Stimulated activated CD8-positive, alpha-beta memory T cell treated with anti-CD3 and anti-CD28 coated beads, Interleukin-12 subunit alpha, Interleukin-12 subunit beta, amount 100 ng/mL, for 1 hour (primary cell): Measurements from ENCODE around the gene PASK.

Experiments used
- DNase-seq: peaks from one replicate; pipeline ENCODE4 v3.0.0-alpha.2; 2020; ENCODE audit warnings: low read depth

Gene PASK

DNA sequence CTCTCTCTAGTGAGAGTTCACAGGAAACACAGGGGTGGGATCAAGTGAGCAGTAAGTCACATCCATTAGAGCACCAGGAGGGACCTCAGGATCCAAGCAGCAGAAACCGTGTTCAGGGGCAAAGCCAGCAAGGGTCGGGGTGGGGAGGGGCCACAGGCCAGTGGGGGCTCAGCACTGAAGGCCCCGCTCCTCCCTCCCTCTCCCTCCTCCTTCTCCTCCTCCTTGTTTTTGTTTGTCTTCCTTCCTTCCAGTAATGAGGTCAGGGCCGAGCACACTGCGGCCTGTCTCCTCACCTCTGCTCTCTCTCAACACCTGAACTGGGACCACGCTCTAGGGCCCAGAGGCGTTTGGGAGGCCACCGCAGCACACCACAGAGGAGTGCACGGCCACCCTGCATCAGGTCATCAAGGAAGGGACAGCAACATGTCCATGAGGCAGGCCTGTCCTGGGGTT lies 68.1 kb downstream of the PASK start:
- DNase-seq, result no peak

DNA sequence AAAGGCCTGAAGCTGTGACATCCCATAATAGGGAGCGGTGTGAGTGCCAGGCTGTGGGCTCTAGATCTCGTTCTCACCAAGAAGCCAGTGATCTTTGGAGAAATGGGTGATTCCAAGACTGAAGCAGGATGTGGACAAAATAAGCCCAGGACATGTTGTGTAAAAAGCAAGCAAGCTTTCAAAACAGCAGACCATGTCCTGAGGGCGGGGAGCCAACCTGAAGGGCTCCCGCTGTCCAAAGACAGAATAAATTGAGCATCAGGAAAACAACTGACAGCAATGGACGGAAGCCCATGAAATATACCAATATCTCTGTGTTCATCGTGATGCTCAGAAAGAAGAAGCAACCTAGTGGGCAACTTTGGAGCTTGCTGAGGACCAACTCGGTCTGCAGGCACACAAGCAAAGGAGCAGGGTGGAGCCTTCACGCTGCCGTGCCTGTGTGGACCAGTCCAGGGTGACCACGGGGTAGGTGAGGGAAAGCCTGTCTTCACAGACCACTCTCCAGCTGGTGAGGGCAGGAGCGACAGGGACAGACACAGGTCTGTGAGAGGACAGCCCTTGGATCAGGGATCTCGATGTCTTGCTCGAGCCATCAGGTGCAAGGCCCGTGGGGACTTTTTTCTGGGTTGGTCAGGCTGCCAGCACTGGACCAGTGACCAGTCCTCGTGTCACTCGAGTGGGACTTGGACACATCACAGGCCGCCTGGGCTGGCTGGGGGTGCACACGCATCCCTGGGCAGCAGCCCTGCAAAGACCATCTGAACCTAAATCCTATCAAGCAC lies 68.7 kb downstream of the PASK start:
- DNase-seq, result no peak

DNA sequence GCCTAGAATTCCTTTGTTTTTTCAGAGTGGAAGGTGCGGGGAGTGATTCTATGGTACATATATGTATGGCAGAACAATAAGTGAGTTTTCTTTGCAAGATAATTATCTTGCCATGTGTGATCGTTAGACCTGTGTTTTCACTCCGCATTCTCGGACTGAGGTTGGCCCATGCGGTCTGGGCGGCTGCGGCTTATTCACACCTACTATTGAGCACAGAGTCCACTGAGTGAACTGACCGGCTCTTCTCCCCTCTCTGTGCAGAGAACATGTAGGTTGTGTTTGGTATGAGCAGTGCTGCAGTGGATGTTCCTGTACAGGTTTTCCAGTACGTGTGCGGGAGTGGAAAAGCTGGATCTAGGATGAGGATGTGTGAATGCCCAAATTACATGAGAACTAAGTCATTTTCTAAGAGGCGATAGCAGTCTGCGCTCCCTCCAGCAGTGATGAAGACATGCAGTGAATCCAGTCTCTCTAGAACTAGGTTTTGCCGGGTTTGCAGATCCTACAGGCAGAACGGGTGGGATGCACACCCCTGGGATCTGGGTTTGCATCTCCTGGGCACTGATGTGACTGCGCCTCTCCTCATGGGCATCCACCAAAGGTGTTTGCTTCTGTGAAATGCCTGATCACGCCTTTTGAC lies 74.3 kb downstream of the PASK start:
- no peak for DNase-seq

DNA sequence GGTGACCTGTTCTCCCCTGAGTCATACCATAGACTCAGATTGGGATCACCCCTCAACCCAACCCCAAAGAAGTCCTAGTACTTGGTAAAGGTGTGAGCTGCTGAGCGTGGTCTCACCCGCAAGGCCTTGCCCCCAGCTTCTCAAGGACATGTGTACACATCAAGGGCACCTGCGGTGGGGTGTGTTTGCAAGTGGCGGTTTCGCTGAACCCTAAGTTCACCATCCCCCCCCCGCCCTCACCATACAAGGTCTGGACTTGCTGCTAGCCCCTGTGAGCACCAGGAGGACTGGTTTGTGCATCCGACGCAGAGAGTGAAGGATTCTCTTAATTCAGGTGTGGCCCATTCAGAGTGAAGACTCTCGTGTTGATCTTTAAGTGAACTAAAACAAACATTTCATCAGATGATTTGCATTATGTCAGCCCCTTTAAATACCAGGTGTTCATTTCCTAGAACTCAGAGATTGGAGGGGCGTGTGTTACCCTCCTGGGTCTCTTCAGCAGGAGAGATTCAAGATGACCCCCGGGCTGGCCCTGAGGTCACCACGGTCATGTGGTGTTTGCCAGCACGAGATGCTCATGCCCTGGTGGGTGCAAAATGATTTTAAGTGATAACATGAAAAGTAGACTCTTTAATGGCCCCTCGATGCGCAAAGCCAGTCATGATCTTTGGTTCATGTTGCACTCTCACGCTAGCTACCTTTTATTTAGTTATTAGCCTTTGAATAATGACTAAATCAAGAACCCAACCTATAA lies 75.0 kb downstream of the PASK start:
- no peak for DNase-seq

DNA sequence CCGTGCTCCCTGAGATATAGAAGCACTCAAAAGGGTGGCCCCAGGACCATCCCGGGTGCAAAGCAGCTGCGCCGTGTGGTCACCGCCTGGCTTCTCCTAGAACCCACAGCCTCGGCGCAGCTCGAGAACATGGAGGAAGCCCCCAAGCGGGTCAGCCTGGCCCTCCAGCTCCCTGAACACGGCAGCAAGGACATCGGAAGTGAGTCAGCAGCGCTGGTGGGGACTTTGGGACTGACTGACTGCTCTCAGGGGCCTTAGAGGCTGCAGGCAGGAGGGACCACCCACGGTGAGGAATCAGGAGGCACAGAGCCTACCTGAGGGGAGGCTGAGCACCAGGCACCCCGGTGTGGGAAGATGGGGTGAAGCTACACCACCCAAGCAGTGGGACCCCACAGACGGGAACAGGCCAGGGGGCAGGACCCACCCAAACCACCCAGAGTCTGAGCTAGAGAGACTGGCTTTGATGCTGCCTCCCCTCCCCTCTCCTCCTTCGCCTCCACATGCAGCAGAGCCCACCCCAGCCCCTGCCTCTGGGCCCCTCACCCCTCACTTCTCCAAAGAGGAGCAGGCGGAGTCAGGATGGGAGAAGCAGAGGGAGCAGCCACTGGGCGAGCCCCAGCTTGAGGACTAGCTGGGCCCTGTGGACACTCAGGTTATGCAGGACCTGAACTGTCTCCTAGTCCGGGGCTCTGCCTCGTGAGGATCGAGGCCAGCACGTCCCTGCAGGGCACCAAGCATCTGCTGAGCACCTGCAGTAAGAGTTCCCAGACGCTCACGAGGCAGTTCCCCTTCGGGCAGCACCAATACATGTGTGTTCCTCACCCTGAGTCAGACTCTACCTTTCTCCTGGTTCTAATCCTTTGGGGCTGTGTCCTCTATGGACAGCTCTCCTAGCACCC lies 75.9 kb downstream of the PASK start:
- DNase-seq, result no peak

DNA sequence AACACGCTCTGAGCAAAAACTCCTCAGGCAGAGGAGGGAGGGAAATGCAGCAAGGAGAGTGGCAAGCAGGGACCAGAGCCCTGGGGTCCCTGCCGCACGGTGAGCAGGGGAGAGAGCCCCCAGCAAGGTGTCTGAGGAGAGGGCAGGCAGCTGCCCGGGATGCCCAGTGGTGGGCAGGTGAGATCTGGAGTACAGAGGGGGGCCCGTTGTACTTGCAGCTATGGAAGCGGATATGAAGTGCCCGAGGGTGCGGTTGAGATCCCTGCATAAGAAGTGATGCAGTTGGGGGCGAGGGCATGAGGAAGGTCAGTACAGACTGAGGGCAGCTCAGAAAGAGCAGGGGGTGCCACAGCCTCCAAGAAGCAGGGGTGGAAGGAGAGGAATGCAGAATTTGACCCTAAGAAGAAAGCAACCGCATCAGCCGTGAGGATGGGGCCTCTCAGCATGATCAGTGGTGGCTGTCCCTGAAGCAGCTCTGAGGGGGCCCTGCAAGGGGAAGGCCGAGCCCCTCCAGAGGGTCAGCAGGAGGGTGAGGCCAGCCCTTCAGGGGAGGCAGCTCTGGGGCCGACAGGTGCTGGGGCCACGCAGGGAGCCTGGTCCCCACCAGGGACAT lies 76.6 kb downstream of the PASK start:
- no peak for DNase-seq

DNA sequence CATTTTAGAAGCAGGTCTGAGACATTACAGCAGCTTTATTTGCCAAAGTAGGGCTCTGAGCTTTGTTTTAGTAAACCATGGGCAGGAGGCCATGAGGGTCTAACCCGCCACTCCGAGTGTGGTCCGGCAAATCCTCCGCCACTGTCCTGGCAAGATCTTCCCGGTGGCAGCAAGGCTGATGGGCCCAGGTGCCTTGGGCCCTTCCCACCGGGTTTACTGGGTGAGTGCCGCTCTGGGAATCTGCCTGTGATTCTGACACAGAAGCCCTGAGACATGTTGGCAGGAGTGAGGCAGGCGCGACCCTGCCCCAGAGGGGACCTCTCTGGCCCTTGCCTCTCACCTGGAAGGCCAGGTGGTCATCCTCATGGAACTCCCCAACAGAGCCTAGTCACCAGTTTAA lies 77.1 kb downstream of the PASK start:
- DNase-seq, result no peak

DNA sequence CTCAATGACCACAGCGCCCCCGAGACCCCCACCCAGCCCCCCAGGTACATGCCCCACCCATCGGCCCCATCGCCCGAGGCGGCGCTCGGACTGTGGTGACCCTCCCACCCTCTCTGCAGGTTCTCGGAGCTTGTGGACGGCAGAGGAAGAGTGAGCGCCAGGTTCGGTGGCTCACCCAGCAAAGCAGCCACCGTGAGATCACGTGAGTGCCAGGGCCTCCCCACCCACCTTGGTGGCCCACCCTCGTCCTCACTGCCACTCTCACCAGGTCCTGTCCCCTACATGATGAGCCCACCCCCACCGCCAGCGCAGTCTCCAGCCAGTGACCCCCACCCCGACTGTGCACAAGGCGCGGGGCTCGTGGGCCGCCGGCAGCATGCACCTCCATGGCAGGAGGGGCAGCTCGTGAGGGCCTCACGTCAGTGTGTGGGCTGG lies 77.6 kb downstream of the PASK start:
- no peak for DNase-seq

DNA sequence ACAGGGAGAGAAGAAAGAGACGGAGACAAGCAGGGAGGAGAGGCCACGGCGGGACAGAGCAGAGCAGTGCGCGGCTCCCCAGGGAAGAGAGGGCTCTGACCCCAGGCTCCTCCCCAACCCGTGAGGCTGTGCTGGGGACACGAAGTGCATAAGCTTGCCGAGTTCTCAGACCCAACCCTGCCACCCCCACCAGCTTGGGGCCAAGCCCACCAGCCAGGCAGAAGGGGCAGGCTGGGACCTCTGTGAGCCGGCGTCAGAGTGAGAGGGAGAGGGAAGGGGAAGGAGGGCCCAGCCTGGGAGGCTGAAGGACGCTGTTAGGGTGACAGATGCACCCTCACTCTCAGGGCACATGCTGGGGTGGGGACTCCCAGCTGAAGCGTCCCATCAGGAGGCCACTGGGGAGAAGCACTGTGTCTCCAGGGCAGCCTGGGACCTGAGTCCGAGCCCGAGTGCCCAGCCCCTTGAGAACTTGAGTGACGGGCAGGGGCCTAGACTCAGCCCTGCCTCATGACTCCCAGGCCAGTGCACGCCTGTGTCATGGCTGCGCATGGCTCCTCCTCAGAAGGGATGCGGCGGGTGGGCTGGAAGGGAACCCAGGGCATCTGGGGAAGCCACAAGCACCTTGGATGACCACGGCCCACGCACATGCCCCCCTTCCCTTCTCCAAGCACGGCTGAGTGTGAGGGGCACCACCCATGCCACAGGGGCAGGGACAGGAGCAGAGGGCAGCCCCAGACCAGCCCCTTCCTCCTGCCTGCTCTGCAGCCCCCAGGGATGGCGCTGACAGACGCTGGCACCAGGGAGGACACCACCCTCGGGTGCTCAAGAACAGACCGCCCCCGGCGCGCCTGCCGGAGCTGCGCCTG lies 78.2 kb downstream of the PASK start:
- no peak for DNase-seq

DNA sequence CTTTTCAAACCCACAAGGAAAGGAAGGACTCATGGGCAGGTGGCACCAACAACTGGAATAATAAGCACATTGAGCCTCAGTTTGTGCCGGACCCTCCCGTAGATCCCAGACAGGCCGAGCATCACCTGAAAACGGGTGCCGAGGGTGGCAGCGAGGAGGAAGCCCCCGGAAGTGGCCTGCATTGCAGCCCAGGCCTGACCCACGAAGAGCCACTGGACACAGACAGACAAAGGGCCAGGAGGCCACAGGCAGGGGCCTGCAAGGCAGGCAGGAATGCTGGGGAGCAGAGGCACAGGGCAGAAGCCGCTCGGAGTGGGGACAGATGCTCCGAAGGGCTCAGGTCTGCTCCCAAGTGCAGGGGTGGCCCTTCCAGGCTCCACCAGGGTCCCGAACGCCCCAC lies 78.9 kb downstream of the PASK start:
- no peak for DNase-seq

DNA sequence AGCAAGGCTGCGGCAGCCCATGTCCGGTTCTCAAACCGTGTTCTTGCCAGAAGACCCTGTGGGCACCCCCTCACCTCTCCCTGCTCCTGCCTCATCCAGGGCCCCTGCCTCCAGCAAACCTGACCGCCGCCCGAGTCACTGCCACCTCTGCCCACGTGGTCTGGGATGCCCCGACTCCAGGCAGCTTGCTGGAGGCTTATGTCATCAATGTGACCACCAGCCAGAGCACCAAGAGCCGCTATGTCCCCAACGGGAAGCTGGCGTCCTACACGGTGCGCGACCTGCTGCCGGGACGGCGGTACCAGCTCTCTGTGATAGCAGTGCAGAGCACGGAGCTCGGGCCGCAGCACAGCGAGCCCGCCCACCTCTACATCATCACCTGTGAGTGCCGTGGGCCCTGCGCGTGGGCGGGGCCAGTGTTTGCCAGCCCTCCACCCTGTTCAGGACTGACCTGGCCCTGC lies 79.4 kb downstream of the PASK start:
- DNase-seq, result no peak

DNA sequence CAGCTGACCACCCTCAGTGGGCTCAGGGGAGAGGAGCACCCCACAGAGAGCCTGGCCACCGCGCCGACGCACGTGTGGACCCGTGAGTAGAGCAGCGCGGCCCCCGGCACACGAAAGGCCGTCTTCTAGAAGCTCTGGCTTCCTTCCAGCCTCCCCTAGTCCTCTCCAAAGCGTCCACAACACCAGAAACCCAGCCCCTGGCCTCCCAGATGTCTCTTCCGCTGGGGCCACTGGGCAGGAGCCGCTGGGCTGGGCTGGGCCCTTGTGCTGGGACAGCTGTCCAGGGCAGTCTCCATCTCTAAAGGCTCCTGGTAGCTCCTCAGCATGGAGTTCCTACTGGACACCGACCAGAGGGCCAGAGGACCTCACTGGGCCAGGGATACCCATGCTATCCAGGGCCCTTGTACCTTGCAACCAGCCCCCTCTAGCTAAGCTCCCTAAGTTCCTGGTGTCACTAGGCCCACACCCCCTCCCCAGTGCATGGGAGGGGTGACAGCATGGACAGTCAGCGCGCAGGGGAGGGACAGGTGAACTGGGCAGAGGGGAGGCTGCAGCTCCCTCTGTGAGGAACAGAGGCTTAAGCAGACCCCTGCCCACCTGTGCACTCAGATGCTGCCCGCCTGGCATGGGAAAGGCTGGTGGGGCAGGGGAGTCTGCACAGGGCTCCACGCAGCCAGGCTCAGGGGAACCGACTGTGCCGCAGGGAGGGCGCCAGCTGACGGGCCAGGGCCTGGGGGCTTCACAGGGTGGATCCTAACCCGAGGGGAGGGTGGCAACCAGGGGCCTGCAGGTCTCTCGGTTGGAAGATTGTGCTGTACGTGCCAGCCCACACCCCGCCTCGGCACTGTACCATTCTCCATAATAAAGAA lies 80.1 kb downstream of the PASK start:
- DNase-seq, result no peak

DNA sequence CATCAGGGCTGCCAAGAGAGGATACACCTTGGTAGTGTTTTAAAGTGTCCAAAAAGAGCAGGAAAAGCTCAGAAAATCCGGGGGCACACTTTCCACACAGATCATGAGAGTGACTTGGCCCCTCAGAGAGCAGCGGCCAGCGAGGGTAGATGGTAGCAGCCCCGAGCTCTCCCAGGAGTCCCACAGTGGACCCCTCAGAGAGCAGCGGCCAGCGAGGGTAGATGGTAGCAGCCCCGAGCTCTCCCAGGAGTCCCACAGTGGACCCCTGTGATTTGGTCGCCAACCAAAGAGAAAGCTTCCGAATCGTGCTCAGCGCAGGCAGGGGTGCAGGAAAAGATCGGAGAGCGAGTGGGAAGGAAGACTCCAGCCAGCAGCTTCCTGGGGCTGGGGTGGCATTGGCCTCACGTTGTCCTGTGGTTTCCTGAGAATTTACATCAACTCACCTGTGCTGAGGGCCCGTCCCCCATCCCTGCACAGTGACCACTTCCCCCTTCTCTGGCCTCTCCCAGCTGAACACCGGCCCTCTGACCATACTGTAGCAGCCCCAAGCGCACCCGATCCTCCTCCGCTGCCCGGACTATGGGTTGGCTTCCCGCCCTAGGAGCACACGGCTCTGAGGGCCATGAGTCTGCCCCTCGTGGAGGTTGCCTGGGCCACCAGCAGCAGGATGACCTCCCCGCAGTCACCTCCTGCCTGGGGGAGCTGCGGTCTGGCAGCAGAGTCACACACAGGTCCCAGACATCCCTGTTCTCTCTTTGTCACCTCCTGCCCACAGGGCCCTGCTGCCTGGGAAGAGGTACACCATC lies 80.9 kb downstream of the PASK start:
- no peak for DNase-seq

DNA sequence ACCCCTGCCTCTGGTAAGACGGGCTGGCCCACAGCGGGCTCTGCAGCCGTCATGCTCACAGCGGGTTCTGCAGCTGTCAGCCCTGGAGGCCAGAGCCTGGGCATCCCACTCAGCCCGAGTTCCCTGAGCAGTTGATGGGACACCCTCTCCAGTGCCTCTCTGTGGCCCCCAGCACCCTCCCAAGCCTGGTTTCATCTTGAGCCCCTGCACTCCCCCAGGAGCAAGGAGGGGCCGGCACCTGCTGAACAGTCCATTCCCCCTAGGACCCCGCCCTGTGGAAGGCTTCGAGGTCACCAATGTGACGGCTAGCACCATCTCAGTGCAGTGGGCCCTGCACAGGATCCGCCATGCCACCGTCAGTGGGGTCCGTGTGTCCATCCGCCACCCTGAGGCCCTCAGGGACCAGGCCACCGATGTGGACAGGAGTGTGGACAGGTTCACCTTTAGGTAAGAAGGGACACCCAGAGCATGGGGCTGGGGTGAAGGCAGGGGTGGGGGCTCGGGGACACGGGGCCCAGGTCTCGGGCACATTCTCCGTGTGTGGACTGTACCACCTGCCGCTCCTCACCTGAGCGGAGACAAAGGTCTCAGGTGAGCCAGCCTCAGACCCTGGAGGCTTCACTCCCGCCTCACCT lies 81.7 kb downstream of the PASK start:
- no peak for DNase-seq

DNA sequence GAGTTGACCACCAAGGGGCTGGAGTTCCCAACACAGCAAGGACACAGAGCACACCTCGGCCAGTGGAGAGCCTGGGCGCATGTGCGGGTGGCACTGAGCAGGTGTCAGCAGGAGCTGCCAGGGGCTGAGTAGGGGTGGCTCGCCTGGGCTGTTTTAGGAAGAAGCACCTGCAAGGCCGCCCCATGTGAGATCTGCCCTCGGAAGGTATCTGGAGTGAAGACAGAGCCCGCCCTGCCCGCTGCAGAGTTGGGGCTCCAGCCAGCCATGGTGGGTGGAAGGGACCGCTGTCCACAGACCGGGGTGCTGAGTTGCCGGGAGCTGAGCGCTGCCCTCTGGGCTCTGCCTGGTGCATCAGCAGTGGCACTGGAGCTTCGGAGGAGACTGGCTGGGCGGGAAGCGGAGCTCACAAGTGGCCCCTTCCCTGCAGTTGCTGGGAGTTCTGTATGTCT lies 82.4 kb downstream of the PASK start:
- no peak for DNase-seq

DNA sequence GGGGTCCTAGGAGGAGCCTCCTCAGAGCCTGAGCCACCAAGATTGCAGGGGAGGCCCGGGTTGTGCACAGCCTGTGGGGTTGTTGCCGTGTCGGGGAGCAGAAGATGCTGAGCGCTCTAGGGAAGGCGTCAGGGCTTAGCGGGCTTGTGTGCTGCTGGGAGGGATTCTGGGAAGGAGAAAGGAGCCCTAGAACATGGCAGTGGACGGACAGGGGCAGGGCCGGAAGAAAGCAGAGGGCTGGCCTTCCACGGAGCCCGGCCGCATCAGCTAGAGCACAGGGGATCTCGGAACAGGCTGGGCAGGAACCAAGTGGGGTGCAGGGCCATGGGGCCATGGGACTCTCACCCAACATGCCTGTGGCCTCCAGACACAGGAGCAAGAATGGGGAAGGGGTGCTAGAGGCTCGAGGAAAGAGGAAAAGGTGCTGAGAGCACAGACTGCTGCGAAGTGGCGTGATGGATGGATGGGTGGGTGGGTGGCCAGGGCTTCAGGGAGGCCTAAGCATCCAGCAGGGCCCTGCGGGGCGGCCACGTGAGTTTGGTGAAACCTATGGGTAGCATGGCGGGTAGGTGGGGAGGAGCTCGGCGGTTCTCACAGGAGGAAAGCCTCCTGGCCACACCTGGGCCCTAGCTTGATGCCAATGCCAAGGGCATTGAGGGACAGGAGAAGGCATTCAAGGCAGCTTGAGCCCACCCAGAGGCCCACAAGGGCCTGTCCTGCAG lies 82.9 kb downstream of the PASK start:
- DNase-seq, result no peak

DNA sequence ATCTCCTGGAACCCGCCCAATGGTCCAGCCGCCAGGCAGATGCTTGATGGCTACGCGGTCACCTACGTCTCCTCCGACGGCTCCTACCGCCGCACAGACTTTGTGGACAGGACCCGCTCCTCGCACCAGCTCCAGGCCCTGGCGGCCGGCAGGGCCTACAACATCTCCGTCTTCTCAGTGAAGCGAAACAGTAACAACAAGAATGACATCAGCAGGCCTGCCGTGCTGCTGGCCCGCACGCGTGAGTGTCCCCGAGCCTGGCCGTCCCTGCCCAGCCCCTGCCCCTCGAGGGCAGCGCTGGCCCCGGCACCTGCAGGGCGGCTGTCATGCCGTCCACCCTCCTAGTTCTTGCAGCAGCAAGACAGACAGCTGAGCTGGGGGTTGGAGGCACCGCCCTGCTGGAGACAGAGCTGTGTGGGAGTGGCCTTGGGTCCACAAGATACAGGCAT lies 83.9 kb downstream of the PASK start:
- DNase-seq, result no peak
